Measurements from ENCODE around the gene SIM2.

The SIM2 gene

DNA sequence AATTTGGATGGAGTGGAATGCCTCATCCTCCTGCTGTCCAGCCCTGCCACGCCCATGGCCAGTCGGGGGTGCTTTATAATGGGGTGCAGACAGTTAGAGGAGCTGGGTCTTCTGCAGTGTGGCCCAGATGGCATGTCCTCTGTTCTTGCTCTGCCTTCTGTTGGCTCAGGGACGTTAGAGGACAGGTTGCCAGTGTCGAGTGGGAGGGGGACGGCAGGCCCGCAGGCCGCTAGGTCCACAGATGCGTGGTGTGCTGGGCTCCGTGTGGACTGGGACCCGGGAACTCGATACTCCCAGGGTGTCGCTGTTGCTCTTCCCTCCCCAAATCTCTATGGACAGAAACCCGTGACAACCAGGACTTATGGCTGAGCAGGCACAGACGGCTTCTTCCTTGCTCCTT is 33.3 kb downstream of the SIM2 start:
- H3K27me3 ChIP-seq (replicated peaks) = no peaks in the 10 kb centered on the region
- H3K36me3 ChIP-seq (replicated peaks) = no peaks in the 10 kb centered on the region
- no peak for DNase-seq
- TF ChIP-seq, protein P1, sequence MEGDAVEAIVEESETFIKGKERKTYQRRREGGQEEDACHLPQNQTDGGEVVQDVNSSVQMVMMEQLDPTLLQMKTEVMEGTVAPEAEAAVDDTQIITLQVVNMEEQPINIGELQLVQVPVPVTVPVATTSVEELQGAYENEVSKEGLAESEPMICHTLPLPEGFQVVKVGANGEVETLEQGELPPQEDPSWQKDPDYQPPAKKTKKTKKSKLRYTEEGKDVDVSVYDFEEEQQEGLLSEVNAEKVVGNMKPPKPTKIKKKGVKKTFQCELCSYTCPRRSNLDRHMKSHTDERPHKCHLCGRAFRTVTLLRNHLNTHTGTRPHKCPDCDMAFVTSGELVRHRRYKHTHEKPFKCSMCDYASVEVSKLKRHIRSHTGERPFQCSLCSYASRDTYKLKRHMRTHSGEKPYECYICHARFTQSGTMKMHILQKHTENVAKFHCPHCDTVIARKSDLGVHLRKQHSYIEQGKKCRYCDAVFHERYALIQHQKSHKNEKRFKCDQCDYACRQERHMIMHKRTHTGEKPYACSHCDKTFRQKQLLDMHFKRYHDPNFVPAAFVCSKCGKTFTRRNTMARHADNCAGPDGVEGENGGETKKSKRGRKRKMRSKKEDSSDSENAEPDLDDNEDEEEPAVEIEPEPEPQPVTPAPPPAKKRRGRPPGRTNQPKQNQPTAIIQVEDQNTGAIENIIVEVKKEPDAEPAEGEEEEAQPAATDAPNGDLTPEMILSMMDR (IDR thresholded peaks at IDR 0.05; ENCODE audit: low read depth, low read length, missing control alignments) = no peak
- H3K27ac ChIP-seq = no peak overlapping the region
- in situ Hi-C loops (cut with HindIII; ENCODE audit: low pct_ligation_motif_present, low sequenced_read_pairs) = no loop called here
- H3K4me3 ChIP-seq (ENCODE audit: low read depth, low read length) = no peak overlapping the region

DNA sequence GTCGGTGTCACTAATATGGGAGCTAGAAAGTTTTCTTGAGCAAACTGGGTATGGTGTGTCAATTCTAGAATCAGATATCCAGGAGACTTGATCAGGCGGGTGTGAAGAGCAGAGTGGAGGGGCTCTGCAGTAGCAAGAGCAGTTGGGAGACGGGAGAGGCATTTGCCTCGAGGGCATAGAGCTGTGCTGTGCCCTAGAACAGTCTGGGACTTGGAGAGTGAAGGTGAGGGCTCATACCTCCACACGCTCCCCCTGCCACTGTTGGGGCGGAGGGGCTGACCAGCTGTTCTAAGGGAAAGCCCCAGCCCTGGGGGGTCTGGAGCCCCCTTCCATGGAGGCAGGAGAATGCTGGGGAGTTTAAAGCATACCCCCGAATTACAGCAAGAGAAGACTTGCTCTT is 33.8 kb downstream of the SIM2 start:
- in situ Hi-C loops (cut with HindIII; ENCODE audit: low pct_ligation_motif_present, low sequenced_read_pairs) = no loop called here
- TF ChIP-seq, protein P1 (IDR thresholded peaks at IDR 0.05; ENCODE audit: low read depth, low read length, missing control alignments) = no peak
- H3K36me3 ChIP-seq (replicated peaks) = no peaks in the 10 kb centered on the region
- H3K4me3 ChIP-seq (ENCODE audit: low read depth, low read length) = no peak overlapping the region
- no peak for DNase-seq
- H3K27ac ChIP-seq = no peak overlapping the region
- H3K27me3 ChIP-seq (replicated peaks) = no peaks in the 10 kb centered on the region

DNA sequence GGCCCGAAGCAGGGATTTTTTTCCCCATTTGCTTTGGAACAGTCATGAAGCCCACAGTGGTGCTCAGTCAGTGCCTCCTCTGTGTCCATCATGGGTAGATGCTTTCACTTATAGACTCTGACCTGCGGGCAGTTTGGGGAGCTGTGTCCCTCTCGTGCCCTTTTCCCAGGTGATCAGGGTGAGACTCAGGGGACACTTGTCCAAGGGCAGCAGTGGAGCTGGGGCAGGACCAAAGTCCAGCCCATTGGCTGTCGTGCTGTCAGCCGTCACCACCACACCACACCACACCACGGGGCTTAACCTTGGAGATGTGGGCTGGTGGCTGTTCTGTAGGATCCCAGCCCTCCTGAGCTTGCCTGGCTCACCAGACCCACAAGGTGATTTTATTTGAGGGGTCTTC is 34.9 kb downstream of the SIM2 start:
- H3K27ac ChIP-seq = no peak overlapping the region
- TF ChIP-seq, protein P1 (IDR thresholded peaks at IDR 0.05; ENCODE audit: low read depth, low read length, missing control alignments) = no peak
- H3K27me3 ChIP-seq (replicated peaks) = no peaks in the 10 kb centered on the region
- no peak for DNase-seq
- H3K36me3 ChIP-seq (replicated peaks) = no peaks in the 10 kb centered on the region
- in situ Hi-C loops (cut with HindIII; ENCODE audit: low pct_ligation_motif_present, low sequenced_read_pairs) = no loop called here
- no peak overlapping the region for H3K4me3 ChIP-seq (ENCODE audit: low read depth, low read length)

DNA sequence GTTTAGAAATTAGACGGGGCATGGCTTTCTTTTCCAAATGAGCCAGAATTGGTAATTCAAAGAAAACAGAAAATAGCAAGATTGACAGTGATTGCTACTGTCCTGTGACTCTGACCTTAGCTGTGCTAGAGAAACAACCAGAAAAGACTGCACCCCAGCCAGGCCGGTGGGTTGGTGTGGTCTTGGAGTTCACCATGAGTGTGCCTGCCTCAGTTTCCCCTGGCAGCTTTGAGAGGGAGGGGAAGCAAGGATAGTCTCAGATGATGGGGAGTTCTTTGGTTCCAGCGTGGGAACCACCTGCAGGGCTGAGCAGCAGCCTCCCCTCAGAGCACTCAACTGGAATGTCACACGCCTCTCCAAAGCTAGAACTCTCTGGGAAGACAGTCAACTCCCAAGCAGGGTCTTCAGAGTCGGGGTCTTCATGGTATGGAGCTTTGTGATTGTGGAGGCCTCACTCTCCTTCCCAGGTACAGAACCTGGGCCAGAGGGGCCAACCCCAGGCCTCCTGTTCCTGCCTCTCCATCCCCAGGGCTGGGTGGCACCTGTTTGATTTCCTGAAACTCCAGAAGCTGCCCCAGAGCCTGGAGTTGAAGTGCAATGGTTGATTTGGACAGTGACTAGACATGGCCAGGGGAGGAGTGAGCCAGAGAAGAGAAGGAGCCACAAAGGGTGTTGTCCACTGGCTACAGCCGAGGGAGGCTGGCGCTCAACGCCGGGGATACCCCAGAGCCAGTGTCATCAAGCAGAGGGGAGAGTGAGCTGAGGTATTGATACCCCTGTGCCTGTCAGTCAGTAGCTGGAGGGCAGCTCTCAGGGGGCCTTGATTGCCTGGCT is 35.7 kb downstream of the SIM2 start:
- no peak for DNase-seq
- no peaks in the 10 kb centered on the region for H3K27me3 ChIP-seq (replicated peaks)
- in situ Hi-C loops (cut with HindIII; ENCODE audit: low pct_ligation_motif_present, low sequenced_read_pairs) = no loop called here
- no peak overlapping the region for H3K27ac ChIP-seq
- TF ChIP-seq, protein P1 (IDR thresholded peaks at IDR 0.05; ENCODE audit: low read depth, low read length, missing control alignments) = no peak
- H3K36me3 ChIP-seq (replicated peaks) = no peaks in the 10 kb centered on the region
- no peak overlapping the region for H3K4me3 ChIP-seq (ENCODE audit: low read depth, low read length)

DNA sequence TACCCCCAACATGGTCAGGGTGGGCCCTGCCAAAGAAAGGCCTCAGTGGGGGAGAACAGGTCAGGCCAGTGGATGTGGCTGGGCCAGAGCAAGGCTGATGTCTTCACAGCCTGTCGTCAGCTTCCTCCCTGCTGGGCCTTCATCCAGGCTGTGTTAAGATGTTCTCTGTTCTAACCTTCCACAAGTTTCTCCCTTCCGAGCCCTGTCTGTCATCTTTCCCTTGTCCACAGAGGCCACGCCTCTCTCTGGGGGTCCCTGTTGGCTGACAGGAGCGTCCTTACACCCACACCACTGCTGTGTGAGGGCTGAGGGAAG is 36.2 kb downstream of the SIM2 start:
- Histone ChIP-seq H3K27me3 (replicated peaks) (no peaks in the 10 kb centered on the region), H3K36me3 (replicated peaks) (no peaks in the 10 kb centered on the region), H3K4me3 (ENCODE audit: low read depth, low read length) (no peak overlapping the region), H3K27ac (no peak overlapping the region)
- DNase-seq = no peak
- in situ Hi-C loops (cut with HindIII; ENCODE audit: low pct_ligation_motif_present, low sequenced_read_pairs) = no loop called here
- TF ChIP-seq, protein P1 (IDR thresholded peaks at IDR 0.05; ENCODE audit: low read depth, low read length, missing control alignments) = no peak

All from brain microvascular endothelial cell (primary cell).